Measurements from ENCODE around the gene STAG1.
"Not testable (repeated sequence)": the region's sequence is repeated elsewhere in the genome, so short reads cannot be mapped to it uniquely, and the experiment has no call there.

STAG1 gene

GRCh38 chr3:136380530-136380929 lies 371.6 kb downstream of the STAG1 start:
- Mint-ChIP-seq H3K27ac (peak overlapping the region; percentile 31), H3K27me3 (ENCODE audit: low read depth, poor library complexity) (no peaks in the 10 kb centered on the region), H3K9me3 (no peaks in the 10 kb centered on the region), H3K4me3 (no peak overlapping the region), H3K36me3 (ENCODE audit: low read depth) (peaks cover 48% of the 10 kb centered on the region), H3K4me1 (no peaks in the 10 kb centered on the region)
- DNase-seq: no peak
- TF ChIP-seq CTCF (IDR thresholded peaks at IDR 0.05): no peak

- Mint-ChIP-seq H3K36me3 (ENCODE audit: low read depth) (peaks cover 51% of the 10 kb centered on the region), H3K27ac (peak overlapping the region; percentile 32), H3K9me3 (peaks cover 11% of the 10 kb centered on the region), H3K27me3 (ENCODE audit: low read depth, poor library complexity) (no peaks in the 10 kb centered on the region), H3K4me3 (no peak overlapping the region), H3K4me1 (no peaks in the 10 kb centered on the region)
- no peak for DNase-seq
- TF ChIP-seq CTCF (IDR thresholded peaks at IDR 0.05): no peak
Measured at GRCh38 chr3:136378011-136378410, 374.2 kb downstream of the STAG1 start.

- TF ChIP-seq CTCF (IDR thresholded peaks at IDR 0.05): no peak
- no peak overlapping the region for H3K27ac Mint-ChIP-seq
Measured at GRCh38 chr3:136377508-136377907, 374.7 kb downstream of the STAG1 start.

GRCh38 chr3:136375800-136376199 lies 376.4 kb downstream of the STAG1 start:
- H3K27ac Mint-ChIP-seq; H3K4me3 Mint-ChIP-seq; DNase-seq; H3K27me3 Mint-ChIP-seq (ENCODE audit: low read depth, poor library complexity); H3K4me1 Mint-ChIP-seq: not testable (repeated sequence)
- peaks cover 60% of the 10 kb centered on the region for H3K36me3 Mint-ChIP-seq (ENCODE audit: low read depth)
- peaks cover 23% of the 10 kb centered on the region for H3K9me3 Mint-ChIP-seq

More at GRCh38 chr3:136377508-136377907, 374.7 kb downstream of the STAG1 start:
- H3K27me3 Mint-ChIP-seq (ENCODE audit: low read depth, poor library complexity): no peaks in the 10 kb centered on the region
- peaks cover 53% of the 10 kb centered on the region for H3K36me3 Mint-ChIP-seq (ENCODE audit: low read depth)
- no peak overlapping the region for H3K4me3 Mint-ChIP-seq
- no peak for DNase-seq
- no peaks in the 10 kb centered on the region for H3K4me1 Mint-ChIP-seq
- peaks cover 16% of the 10 kb centered on the region for H3K9me3 Mint-ChIP-seq

GRCh38 chr3:136366289-136366688 lies 385.9 kb downstream of the STAG1 start:
- TF ChIP-seq CTCF (IDR thresholded peaks at IDR 0.05): no peak
- Mint-ChIP-seq H3K27ac (no peak overlapping the region), H3K27me3 (ENCODE audit: low read depth, poor library complexity) (no peaks in the 10 kb centered on the region), H3K9me3 (no peaks in the 10 kb centered on the region), H3K4me3 (no peak overlapping the region), H3K36me3 (ENCODE audit: low read depth) (peaks cover 22% of the 10 kb centered on the region), H3K4me1 (no peaks in the 10 kb centered on the region)
- DNase-seq: no peak

- Mint-ChIP-seq H3K36me3 (ENCODE audit: low read depth) (peaks cover 50% of the 10 kb centered on the region), H3K9me3 (peaks cover 15% of the 10 kb centered on the region), H3K4me3 (no peak overlapping the region), H3K4me1 (peaks cover 6% of the 10 kb centered on the region), H3K27me3 (ENCODE audit: low read depth, poor library complexity) (peaks cover 1% of the 10 kb centered on the region), H3K27ac (no peak overlapping the region)
- no peak for TF ChIP-seq CTCF (IDR thresholded peaks at IDR 0.05)
- DNase-seq: no peak
Measured at GRCh38 chr3:136353461-136353860, 398.7 kb downstream of the STAG1 start.
